BJ (cell line): ENCODE measurements around the gene ZNF24. TPM values are rescaled to one million over a fixed set of nuclear protein-coding genes. Genes with fewer than 3 reads are reported as not detected.
A peak's percentile ranks its signal among the peaks of the same experiment; 100 is the strongest.

Experiments used
- CTCF ChIA-PET: fragments of 350-600 bp; formaldehyde crosslinking; extraction: SDS; loops from one replicate; lab custom pipeline; 2021; ENCODE audit warnings: antibody characterized with exemption, inconsistent platforms; lab: Yijun Ruan, JAX
- POLR2A ChIA-PET: fragments of 300-600 bp; sonication (Branson Sonifier 250); formaldehyde crosslinking; extraction: SDS; loops from one replicate; lab custom pipeline; 2021; ENCODE audit warnings: antibody characterized with exemption; lab: Charles Lee
- DNase-seq: peaks from one replicate; pipeline ENCODE4 v3.0.0-alpha.2; 2011; ENCODE audit warnings: low read depth
- H3K27me3 ChIP-seq: 2 replicates; pipeline ENCODE4 v1.6.0; 2011; ENCODE audit warnings: low read length; ENCODE audit not compliant: control insufficient read depth, insufficient read depth
- H3K36me3 ChIP-seq: 2 replicates; pipeline ENCODE4 v1.5.1; 2011; ENCODE audit warnings: low read length; ENCODE audit not compliant: control insufficient read depth, insufficient read depth
- H3K4me3 ChIP-seq: 2 replicates; pipeline ENCODE4 v1.5.1; 2011; ENCODE audit warnings: low read depth, mild to moderate bottlenecking, control low read depth, low read length
- polyA plus RNA-seq: library from polyadenylated mRNA; depleted of rRNA; stranded (reverse); fragments of >200 nt; gene quantifications from 2 replicates; pipeline ENCODE4 v1.2.3, GENCODE V29; 2011
- TF ChIP-seq, protein P1 (sequence below): IDR thresholded peaks from 2 replicates; pipeline ENCODE4 v1.5.1; 2011; ENCODE audit warnings: low read depth, mild to moderate bottlenecking, control low read depth, inconsistent platforms, low read length, moderate library complexity; ENCODE audit not compliant: insufficient read depth

ZNF24 gene
- polyA plus RNA-seq, 1 experiment, result 14.9 TPM

DNA sequence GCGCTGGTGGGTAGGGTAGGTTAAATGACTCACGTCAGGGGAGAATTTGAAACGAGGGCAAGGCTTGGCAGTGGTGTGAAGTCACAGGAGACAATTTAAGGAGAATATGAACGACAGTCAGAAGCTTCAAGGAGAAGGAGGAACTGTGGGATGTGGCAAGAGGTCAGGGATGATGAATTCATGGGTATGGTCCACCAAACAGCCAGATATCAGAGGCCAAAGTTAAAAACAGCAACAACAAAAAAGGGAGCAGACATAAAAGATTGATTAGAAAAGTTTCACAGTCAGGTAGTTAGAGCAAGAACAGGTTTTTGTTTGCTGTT, 34.3 kb upstream of the ZNF24 start:
- Histone ChIP-seq H3K4me3 (no peak overlapping the region), H3K36me3 (no peaks in the 10 kb centered on the region), H3K27me3 (peaks cover 7% of the 10 kb centered on the region; the same call in 1 of the 2 replicates)
- TF ChIP-seq, protein P1, sequence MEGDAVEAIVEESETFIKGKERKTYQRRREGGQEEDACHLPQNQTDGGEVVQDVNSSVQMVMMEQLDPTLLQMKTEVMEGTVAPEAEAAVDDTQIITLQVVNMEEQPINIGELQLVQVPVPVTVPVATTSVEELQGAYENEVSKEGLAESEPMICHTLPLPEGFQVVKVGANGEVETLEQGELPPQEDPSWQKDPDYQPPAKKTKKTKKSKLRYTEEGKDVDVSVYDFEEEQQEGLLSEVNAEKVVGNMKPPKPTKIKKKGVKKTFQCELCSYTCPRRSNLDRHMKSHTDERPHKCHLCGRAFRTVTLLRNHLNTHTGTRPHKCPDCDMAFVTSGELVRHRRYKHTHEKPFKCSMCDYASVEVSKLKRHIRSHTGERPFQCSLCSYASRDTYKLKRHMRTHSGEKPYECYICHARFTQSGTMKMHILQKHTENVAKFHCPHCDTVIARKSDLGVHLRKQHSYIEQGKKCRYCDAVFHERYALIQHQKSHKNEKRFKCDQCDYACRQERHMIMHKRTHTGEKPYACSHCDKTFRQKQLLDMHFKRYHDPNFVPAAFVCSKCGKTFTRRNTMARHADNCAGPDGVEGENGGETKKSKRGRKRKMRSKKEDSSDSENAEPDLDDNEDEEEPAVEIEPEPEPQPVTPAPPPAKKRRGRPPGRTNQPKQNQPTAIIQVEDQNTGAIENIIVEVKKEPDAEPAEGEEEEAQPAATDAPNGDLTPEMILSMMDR, result no peak
- POLR2A ChIA-PET, result no interaction called here
- CTCF ChIA-PET, result no interaction called here
- DNase-seq, result no peak

DNA sequence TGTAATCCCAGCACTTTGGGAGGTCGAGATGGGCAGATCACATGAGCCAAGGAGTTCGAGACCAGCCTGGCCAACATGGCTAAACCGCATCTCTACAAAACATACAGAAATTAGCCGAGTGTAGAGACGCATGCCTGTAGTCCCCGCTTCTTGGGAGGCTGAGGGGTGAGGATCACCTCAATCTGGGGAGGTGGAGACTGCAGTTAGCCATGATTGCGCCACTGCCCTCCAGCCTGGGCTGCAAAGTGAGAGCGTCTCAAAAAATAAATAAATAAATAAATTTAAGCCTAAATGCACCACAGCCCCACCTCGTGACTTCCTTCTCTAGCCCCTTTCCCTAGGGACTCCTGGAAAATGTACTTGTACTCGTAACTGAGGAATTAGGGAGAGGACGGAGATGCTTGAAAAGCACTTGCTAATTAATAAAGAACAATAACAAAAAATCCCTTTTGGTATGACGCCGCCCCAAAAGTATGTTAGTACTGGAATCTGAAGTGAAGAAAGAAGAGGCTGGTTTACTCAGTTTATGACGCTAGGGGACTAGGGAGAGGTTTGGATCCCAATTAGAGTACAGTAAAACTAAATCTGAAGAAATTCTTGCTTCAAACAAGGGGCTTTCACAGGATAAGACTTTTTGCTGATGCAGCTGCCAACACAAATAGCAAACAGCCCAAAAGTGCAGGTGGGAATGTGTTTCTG, 33.8 kb upstream of the ZNF24 start:
- ChIA-PET POLR2A (no interaction called here), CTCF (no interaction called here)
- DNase-seq, result no peak
- no peaks in the 10 kb centered on the region for H3K36me3 ChIP-seq
- 0 out of 2 replicates have a peak, but pooled peaks cover 4% of the 10 kb centered on the region for H3K27me3 ChIP-seq
- TF ChIP-seq, protein P1, result no peak
- H3K4me3 ChIP-seq, result no peak overlapping the region

DNA sequence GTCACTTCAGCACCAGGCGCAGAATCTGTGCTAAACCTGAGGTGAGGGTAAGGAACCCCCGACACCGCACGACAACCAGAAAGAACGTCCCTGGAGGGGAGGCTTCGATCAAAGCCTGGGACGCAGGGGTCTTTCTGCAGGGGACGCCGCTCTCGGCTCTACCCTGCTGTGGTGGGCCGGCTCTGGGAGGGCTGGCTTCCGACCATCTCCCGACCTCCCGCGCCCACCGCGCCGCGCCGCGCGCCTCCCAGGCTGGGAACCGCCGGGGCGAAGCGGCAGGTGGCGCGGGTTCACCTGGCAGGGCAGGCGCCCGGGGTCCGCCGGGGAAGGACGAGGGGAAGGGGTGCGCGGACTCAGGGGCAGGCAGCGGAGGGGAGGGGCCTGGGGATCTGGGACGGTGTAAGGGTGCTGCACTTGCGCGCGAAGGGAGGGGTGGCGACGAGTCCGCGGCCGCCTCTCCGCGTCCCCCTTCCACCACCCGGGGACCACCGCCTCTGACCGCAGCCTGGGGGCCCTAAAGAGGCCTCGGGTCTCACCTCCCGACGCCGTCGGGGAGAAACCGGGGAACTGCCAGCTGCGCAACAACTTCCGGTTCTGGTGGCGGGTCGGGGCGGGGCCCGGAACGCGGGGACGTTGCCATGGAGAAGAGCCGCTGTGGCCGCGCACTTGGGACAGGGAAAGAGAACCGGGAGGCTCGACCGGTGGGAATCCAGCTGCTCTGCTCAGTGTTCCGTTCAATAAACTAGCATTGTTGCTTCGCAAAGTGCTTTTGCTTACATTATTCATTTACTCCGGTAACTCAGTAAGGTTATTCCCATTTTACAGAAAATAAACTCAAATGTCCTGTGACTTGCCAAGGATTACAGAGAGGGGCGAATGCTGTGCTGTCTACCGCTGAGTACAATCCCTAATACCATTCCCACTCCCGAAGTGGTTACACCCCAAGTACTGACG, 32.8 kb upstream of the ZNF24 start, which contains the start of gene ZNF396:
TSS of gene ZNF396 (minus strand) at position 596 of the 954 bp plus-strand sequence. CDS start 3,045 bp downstream, outside the sequence.
- H3K36me3 ChIP-seq, result no peaks in the 10 kb centered on the region
- TF ChIP-seq, protein P1, result no peak
- H3K27me3 ChIP-seq, result 0 out of 2 replicates have a peak, but pooled peaks cover 4% of the 10 kb centered on the region
- ChIA-PET POLR2A (no interaction called here), CTCF (interaction anchor here (0.7 to 0.8 kb wide), 2 partner anchors 8 to 9 kb away, joined by 3 to 4 read pairs; no protein-coding TSS in a partner anchor)
- no peak for DNase-seq
- H3K4me3 ChIP-seq, result peak within 1 kb of the TSS; percentile 76

DNA sequence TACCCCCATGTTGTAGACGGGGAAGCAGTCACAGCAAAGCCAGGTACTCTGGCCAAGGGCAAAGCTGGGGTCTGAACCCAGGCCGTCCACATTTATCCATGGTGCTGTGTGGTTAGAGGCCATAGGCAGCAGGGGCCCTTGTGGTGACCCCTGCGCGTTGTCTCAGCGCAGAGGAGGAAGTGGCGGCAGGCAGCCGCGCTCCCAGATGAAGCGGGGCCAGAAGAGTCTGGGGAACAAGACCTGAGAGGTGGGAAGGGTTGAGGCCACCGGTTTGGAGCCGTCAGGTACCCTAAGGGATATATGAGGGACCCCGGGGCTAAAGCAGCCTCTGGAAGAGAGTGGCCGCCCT, 32.1 kb upstream of the ZNF24 start:
- DNase-seq, result no peak
- Histone ChIP-seq H3K4me3 (peak overlapping the region; percentile 76), H3K27me3 (0 out of 2 replicates have a peak, but pooled peaks cover 4% of the 10 kb centered on the region), H3K36me3 (no peaks in the 10 kb centered on the region)
- TF ChIP-seq, protein P1, result no peak
- POLR2A ChIA-PET, result no interaction called here
- CTCF ChIA-PET, result no interaction called here

DNA sequence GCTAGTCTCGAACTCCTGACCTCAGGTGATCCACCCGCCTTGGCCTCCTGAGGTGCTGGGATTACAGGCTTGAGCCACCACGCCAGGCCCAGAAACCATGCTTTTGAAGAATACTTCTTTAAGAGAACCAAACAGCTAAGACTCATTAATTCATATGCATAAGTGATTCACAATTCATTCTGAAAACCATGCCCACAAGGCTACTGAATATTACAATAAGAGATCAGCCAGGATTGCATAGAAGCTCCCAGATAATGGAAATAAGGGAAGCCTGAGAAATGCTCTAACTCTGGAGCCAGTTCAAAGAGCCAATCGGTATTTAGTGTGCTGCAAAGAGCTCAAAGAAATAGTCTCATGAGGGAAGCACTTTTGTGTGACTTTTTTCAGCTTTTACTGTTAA, 30.5 kb upstream of the ZNF24 start:
- POLR2A ChIA-PET, result no interaction called here
- DNase-seq, result no peak
- TF ChIP-seq, protein P1, result no peak
- H3K27me3 ChIP-seq, result 0 out of 2 replicates have a peak, but pooled peaks cover 4% of the 10 kb centered on the region
- no peak overlapping the region for H3K4me3 ChIP-seq
- no peaks in the 10 kb centered on the region for H3K36me3 ChIP-seq
- CTCF ChIA-PET, result interaction anchor here (1.3 to 2.3 kb wide), 2 partner anchors 11 to 33 kb away, joined by 3 to 11 read pairs; no protein-coding TSS in a partner anchor
